Sigmoid colon (tissue), 7 donors: Measurements from ENCODE around the gene PTK7. TPM values are rescaled to one million over a fixed set of nuclear protein-coding genes. Genes with fewer than 3 reads are reported as not detected.

Experiments
- DNase-seq: peaks from one replicate; pipeline ENCODE4 v3.0.0-alpha.2; 2019
- H3K27ac ChIP-seq, 4 donors: fragments of 200-600 bp; sonication (generic); one replicate each; pipeline ENCODE4 v1.5.1; 2016 to 2019; ENCODE audit warnings: mild to moderate bottlenecking in 1 of 4
- H3K27me3 ChIP-seq, 3 donors: fragments of 200-600 bp; sonication (generic); one replicate each; pipeline ENCODE4 v1.5.1; 2019; ENCODE audit warnings: mild to moderate bottlenecking in 1 of 3
- H3K36me3 ChIP-seq, 4 donors: fragments of 200-600 bp; sonication (generic); one replicate each; pipeline ENCODE4 v1.5.1; 2016 to 2019
- H3K4me1 ChIP-seq, 4 donors: fragments of 200-600 bp; sonication (generic); one replicate each; pipeline ENCODE4 v1.5.1; 2017 to 2019
- H3K4me3 ChIP-seq, 4 donors: fragments of 200-600 bp; sonication (generic); one replicate each; pipeline ENCODE4 v1.5.1; 2017 to 2019; ENCODE audit warnings: mild to moderate bottlenecking in 2 of 4, moderate library complexity in 1 of 4
- H3K9me3 ChIP-seq, 4 donors: fragments of 200-600 bp in 3 of 4; sonication (generic) in 3 of 4; one replicate each; pipeline versions ENCODE4 v1.5.1 to v1.6.1; 2013 to 2019
- EP300 ChIP-seq, 4 donors: sonication (generic); formaldehyde crosslinking; IDR thresholded peaks; one replicate each; pipeline ENCODE4 v1.6.1; 2017; ENCODE audit warnings: antibody characterized with exemption in 4 of 4
- POLR2A ChIP-seq, 2 donors: fragments of 450-650 bp; IDR thresholded peaks; one replicate each; pipeline ENCODE4 v1.6.1; 2016; ENCODE audit warnings: antibody characterized with exemption in 2 of 2, mild to moderate bottlenecking in 2 of 2, moderate library complexity in 2 of 2
- POLR2AphosphoS5 ChIP-seq, 4 donors: sonication (generic); formaldehyde crosslinking; IDR thresholded peaks; one replicate each; pipeline ENCODE4 v1.6.1; 2017; ENCODE audit warnings: antibody characterized with exemption in 4 of 4
- WGBS, 2 donors: extraction: QIAGEN DNeasy Blood & Tissue Kit; methylation state at CpG; one replicate each; pipeline ENCODE4 v1.1.7; 2013; 5-methylcytosine and 5-hydroxymethylcytosine counted together
- intact Hi-C: fragments of 100-400 bp; cut with DNase I; formaldehyde crosslinking; loops from one replicate; pipeline ENCODE4 v1.15.1; 2023
- polyA plus RNA-seq, 3 donors: library from polyadenylated mRNA; stranded (reverse); fragments of 200-250 nt; gene quantifications; one replicate each; pipeline ENCODE4 v1.2.3, GENCODE V29; 2013
- total RNA-seq, 4 donors: library from RNA; depleted of rRNA; stranded (reverse); fragments of >200 nt; gene quantifications; one replicate each; pipeline ENCODE4 v1.1.0, GENCODE V29; 2016
- TF ChIP-seq, protein P1 (sequence below), 4 experiments: fragments of 450-650 bp in 3 of 4; fragments of 200-600 bp in 1 of 4; IDR thresholded peaks; one replicate each; pipeline ENCODE4 v1.5.1; 2016 to 2019; ENCODE audit warnings: antibody characterized with exemption in 4 of 4, mild to moderate bottlenecking in 3 of 4, moderate library complexity in 2 of 4
- donor health status: healthy with polysubstance abuse.
- donor health status: Bipolar disorder and iron deficiency.
- donor health status: healthy.

The PTK7 gene
- total and polyA plus RNA-seq, 7 donors: 1.2 to 15.6 (median 6.1) TPM

DNA sequence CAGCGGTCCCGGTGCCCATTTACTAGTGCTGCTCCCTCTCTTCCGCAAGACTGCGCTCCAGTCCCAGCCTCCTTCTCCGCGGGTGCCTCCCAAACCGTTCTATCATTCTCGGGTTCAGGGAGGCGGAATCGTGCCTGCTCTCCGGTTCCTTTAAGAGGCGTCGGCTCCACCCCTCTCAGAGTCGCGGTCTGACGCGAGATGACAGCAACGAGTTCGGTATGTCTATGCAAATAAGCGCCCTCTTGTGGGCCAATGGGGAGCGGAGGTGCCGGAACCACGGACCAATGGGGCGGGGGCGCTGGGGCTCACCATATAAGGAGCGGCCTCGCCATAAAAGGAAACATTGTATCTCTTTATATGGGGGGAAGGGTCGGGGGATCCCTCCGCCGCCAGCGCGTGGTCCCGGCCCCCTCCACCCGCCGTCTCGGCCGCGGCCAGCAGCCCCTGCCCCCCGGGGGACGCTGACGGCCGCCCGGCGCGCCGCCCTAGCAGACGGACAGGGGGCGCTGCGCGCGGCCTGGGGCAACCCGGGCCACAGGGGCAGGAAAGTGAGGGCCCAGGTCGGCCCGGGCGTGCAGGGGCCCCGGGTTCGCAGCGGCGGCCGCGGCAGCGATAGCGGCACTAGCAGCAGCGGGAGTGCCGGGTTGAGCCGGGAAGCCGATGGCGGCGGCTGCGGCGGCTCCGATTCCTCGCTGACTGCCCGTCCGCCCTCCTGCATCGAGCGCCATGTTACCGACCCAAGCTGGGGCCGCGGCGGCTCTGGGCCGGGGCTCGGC, 95.0 kb downstream of the PTK7 start, which contains the start of gene SRF:
Gene SRF (plus strand): TSS at position 339 of the 776 bp plus-strand sequence. CDS start 388 bp downstream, at position 727.
- Histone ChIP-seq H3K36me3 (peaks cover 8 to 13% (median 10%) of the 10 kb centered on the region in 4 donors), H3K4me3 (peak within 1 kb of the TSS; percentile 88 to 98 (median 95)), H3K27me3 (no peaks in the 10 kb centered on the region), H3K27ac (peak within 1 kb of the TSS; percentile 99 to 100 (median 100)), H3K4me1 (peaks cover 0 to 39% (median 36%) of the 10 kb centered on the region in 4 donors), H3K9me3 (no peaks in the 10 kb centered on the region)
- TF ChIP-seq, protein P1, sequence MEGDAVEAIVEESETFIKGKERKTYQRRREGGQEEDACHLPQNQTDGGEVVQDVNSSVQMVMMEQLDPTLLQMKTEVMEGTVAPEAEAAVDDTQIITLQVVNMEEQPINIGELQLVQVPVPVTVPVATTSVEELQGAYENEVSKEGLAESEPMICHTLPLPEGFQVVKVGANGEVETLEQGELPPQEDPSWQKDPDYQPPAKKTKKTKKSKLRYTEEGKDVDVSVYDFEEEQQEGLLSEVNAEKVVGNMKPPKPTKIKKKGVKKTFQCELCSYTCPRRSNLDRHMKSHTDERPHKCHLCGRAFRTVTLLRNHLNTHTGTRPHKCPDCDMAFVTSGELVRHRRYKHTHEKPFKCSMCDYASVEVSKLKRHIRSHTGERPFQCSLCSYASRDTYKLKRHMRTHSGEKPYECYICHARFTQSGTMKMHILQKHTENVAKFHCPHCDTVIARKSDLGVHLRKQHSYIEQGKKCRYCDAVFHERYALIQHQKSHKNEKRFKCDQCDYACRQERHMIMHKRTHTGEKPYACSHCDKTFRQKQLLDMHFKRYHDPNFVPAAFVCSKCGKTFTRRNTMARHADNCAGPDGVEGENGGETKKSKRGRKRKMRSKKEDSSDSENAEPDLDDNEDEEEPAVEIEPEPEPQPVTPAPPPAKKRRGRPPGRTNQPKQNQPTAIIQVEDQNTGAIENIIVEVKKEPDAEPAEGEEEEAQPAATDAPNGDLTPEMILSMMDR (IDR thresholded peaks at IDR 0.05): peak in 2 of 4 experiments; percentile 31 to 80
- TF ChIP-seq POLR2AphosphoS5 (IDR thresholded peaks at IDR 0.05) (peak; percentile 80 to 94 (median 87)), POLR2A (IDR thresholded peaks at IDR 0.05) (peak; percentile 72 to 76), EP300 (IDR thresholded peaks at IDR 0.05) (peak in 1 of 4 donors; percentile 60)
- 0% methylated on average over 83 of the region's 83 CpGs for WGBS, 2 donors
- peak; percentile 100 for DNase-seq
- intact Hi-C loops: loop anchor here (5.0 to 10.0 kb wide), 6 partner anchors 114 to 1124 kb away; partner anchors contain the start of genes BICRAL, KLC4, LRRC73 and MRPL14

DNA sequence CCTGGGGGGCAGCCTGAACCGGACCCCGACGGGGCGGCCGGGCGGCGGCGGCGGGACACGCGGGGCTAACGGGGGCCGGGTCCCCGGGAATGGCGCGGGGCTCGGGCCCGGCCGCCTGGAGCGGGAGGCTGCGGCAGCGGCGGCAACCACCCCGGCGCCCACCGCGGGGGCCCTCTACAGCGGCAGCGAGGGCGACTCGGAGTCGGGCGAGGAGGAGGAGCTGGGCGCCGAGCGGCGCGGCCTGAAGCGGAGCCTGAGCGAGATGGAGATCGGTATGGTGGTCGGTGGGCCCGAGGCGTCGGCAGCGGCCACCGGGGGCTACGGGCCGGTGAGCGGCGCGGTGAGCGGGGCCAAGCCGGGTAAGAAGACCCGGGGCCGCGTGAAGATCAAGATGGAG, 95.6 kb downstream of the PTK7 start:
- WGBS, 2 donors: 1% methylated on average over 57 of the region's 57 CpGs
- Histone ChIP-seq H3K4me3 (peak overlapping the region; percentile 88 to 98 (median 95)), H3K27me3 (no peaks in the 10 kb centered on the region), H3K4me1 (peaks cover 0 to 45% (median 41%) of the 10 kb centered on the region in 4 donors), H3K27ac (peak overlapping the region; percentile 99 to 100 (median 100)), H3K9me3 (no peaks in the 10 kb centered on the region), H3K36me3 (peaks cover 14 to 19% (median 16%) of the 10 kb centered on the region in 4 donors)
- intact Hi-C loops: loop anchor here (5.0 to 10.0 kb wide), 6 partner anchors 114 to 1124 kb away; partner anchors contain the start of genes BICRAL, KLC4, LRRC73 and MRPL14
- TF ChIP-seq, protein P1 (IDR thresholded peaks at IDR 0.05): no peak
- no peak for DNase-seq

DNA sequence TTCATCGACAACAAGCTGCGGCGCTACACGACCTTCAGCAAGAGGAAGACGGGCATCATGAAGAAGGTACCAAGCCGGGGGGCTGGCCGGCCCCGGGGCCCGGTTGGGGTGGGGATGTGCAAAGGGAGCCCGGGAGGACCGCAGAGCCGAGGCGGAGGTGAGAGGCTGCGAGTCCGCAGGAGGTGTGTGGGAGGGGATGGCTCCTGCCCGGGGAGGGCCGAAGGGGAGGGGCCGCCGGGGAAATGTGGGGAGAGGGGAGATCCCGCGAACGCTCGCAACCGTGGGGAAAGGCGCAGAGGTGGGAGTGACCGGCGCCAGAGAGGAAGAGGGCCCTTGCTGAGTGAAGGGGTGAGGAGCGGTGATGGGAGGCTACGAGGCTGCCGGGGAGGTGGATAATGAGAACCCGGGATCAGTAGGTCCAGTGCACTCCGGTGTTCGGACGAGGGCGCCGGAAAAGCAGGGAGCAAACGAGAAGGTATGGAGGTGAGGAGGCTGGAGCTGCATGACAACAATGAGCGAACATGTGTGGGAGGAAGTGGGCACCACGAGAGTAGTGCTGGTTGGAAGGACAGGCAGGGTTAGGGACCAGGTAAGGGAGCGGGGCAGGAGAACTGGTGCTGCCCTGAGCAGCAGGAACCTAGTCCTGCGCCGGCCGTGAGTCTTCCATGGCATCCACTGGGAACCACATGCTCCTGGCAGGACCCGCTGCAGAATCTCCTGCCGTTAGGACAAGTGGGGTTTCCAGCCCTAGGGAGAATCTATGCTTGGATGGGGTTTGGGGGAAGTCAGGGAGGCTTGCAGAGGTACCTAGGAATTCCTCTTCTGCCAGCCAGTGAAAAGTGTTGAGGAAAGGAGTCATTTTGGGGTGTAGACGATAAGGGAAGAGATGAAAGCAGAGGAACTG, 96.2 kb downstream of the PTK7 start:
- H3K36me3 ChIP-seq: peaks cover 14 to 26% (median 18%) of the 10 kb centered on the region in 4 donors
- peak overlapping the region; percentile 99 to 100 (median 100) for H3K27ac ChIP-seq
- TF ChIP-seq POLR2AphosphoS5 (IDR thresholded peaks at IDR 0.05) (peak in 2 of 4 donors; percentile 24 to 60), POLR2A (IDR thresholded peaks at IDR 0.05) (peak in 1 of 2 donors; percentile 18), EP300 (IDR thresholded peaks at IDR 0.05) (no peak)
- peaks cover 0 to 48% (median 43%) of the 10 kb centered on the region in 4 donors for H3K4me1 ChIP-seq
- H3K4me3 ChIP-seq: peak overlapping the region; percentile 88 to 98 (median 95)
- WGBS, 2 donors: 3% methylated on average over 46 of the region's 46 CpGs
- no peaks in the 10 kb centered on the region for H3K9me3 ChIP-seq
- DNase-seq: peak; percentile 79
- no peaks in the 10 kb centered on the region for H3K27me3 ChIP-seq
- intact Hi-C loops: loop anchor here (5.0 to 10.0 kb wide), 6 partner anchors 115 to 1125 kb away; partner anchors contain the start of genes BICRAL, KLC4, LRRC73 and MRPL14

DNA sequence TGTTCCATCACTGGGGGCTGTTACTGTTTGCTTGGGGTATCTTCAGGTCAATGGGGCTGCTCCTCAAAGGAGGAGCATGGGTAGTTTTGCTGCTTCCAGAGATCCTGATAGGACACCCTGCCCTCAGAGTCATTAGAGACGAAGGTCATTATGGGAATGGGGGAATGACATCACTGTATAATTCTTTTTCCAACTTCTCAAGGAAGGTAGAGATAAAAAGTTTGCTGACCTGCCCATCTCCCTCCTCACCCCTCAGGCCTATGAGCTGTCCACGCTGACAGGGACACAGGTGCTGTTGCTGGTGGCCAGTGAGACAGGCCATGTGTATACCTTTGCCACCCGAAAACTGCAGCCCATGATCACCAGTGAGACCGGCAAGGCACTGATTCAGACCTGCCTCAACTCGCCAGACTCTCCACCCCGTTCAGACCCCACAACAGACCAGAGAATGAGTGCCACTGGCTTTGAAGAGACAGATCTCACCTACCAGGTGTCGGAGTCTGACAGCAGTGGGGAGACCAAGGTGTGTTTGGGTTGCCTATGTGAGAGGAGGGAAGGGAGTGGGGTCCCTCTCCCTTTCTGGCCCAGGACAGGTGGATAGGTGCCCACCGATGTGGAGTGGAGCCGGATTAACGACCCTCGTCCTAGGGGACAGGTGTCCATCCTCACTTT, 97.6 kb downstream of the PTK7 start:
- 51 to 67% methylated on average over 11 of the region's 11 CpGs for WGBS, 2 donors
- intact Hi-C loops: loop anchor here (5.0 to 10.0 kb wide), 6 partner anchors 116 to 1126 kb away; partner anchors contain the start of genes BICRAL, KLC4, LRRC73 and MRPL14
- peaks cover 0 to 52% (median 49%) of the 10 kb centered on the region in 4 donors for H3K4me1 ChIP-seq
- H3K9me3 ChIP-seq: no peaks in the 10 kb centered on the region
- DNase-seq: peak; percentile 70
- TF ChIP-seq, protein P1 (IDR thresholded peaks at IDR 0.05): no peak
- TF ChIP-seq EP300 (IDR thresholded peaks at IDR 0.05) (no peak), POLR2AphosphoS5 (IDR thresholded peaks at IDR 0.05) (peak in 2 of 4 donors; percentile 10 to 14), POLR2A (IDR thresholded peaks at IDR 0.05) (no peak)
- no peaks in the 10 kb centered on the region for H3K27me3 ChIP-seq
- peak overlapping the region; percentile 99 to 100 (median 100) for H3K27ac ChIP-seq
- H3K4me3 ChIP-seq: peak overlapping the region; percentile 88 to 98 (median 95)
- H3K36me3 ChIP-seq: peaks cover 20 to 39% (median 26%) of the 10 kb centered on the region in 4 donors
